Heart right ventricle (tissue), 16 donors: Measurements from ENCODE around the gene SDHA. TPM values are rescaled to one million over a fixed set of nuclear protein-coding genes. Genes with fewer than 3 reads are reported as not detected.
"Not testable (repeated sequence)": the region's sequence is repeated elsewhere in the genome, so short reads cannot be mapped to it uniquely, and the experiment has no call there.

Experiments
- ATAC-seq, 8 donors: fragments of 200-7000 bp; cut with Tn5 transposase; one replicate each; pipeline ENCODE4 v1.9.1; 2020; ENCODE audit warnings: mild to moderate bottlenecking in 8 of 8, moderate library complexity in 8 of 8, moderate number of reproducible peaks in 1 of 8
- DNase-seq, 2 donors: peaks; one replicate each; pipeline ENCODE4 v3.0.0-alpha.2; 2020
- H3K27ac ChIP-seq, 10 donors: fragments of 200-600 bp; sonication (generic) in 2 of 10; one replicate each; pipeline versions ENCODE4 v1.5.0 to v1.8.0; 2020 to 2022; ENCODE audit warnings: mild to moderate bottlenecking in 3 of 10
- H3K27me3 ChIP-seq, 7 donors: fragments of 200-600 bp; one replicate each; pipeline ENCODE4 v1.8.0; 2021 to 2022; ENCODE audit warnings: mild to moderate bottlenecking in 2 of 7
- H3K36me3 ChIP-seq, 9 donors: fragments of 200-600 bp; sonication (generic) in 1 of 9; one replicate each; pipeline versions ENCODE4 v1.5.0 to v1.8.0; 2020 to 2022; ENCODE audit warnings: mild to moderate bottlenecking in 2 of 9
- H3K4me1 ChIP-seq, 9 donors: fragments of 200-600 bp; sonication (generic) in 1 of 9; one replicate each; pipeline versions ENCODE4 v1.5.0 to v1.8.0; 2020 to 2022; ENCODE audit warnings: mild to moderate bottlenecking in 4 of 9
- H3K4me3 ChIP-seq, 10 donors: fragments of 200-600 bp; sonication (generic) in 2 of 10; one replicate each; pipeline versions ENCODE4 v1.5.0 to v1.8.0; 2020 to 2022; ENCODE audit warnings: mild to moderate bottlenecking in 7 of 10, moderate library complexity in 2 of 10
- H3K9me3 ChIP-seq, 11 donors: fragments of 200-600 bp in 10 of 11; sonication (generic) in 2 of 11; one replicate each; pipeline versions ENCODE4 v1.5.0 to v1.8.0; 2013 to 2022; ENCODE audit warnings: mild to moderate bottlenecking in 2 of 11, control low read depth in 1 of 11, moderate library complexity in 1 of 11
- CTCF ChIP-seq, 9 donors: fragments of 200-600 bp; sonication (generic) in 2 of 9; IDR thresholded peaks; one replicate each; pipeline versions ENCODE4 v1.5.0 to v1.8.0; 2021 to 2022; ENCODE audit warnings: antibody characterized with exemption in 9 of 9, mild to moderate bottlenecking in 5 of 9, moderate library complexity in 1 of 9
- WGBS, 2 donors: extraction: QIAGEN DNeasy Blood & Tissue Kit; methylation state at CpG; one replicate each; pipeline ENCODE4 v1.1.7; 2013; ENCODE audit warnings: inconsistent platforms in 1 of 2; 5-methylcytosine and 5-hydroxymethylcytosine counted together
- intact Hi-C, 10 donors: fragments of 100-400 bp; cut with DNase I; formaldehyde crosslinking; loops; one replicate each; pipeline versions ENCODE4 v1.11.1 to v1.14.2; 2022
- polyA plus RNA-seq, 2 donors: library from polyadenylated mRNA; stranded (reverse); fragments of 200-250 nt; gene quantifications; one replicate each; pipeline ENCODE4 v1.2.3, GENCODE V29; 2013
- total RNA-seq, 10 donors: library from RNA; stranded (reverse); fragmentation: NEBNext Ultra II Directional in 3 of 10; extraction: Animal tissue kit (Norgen Biotek cat#: 25700) in 3 of 10; gene quantifications; one replicate each; pipeline versions ENCODE4 v1.2.1 to v1.2.4, GENCODE V29; 2021 to 2023
- donor health status: Arrhythmogenic right ventricular cardiomyopathy.
- donor health status: ischemic (EF 13 %, LVEDD 7.1; RV severe dilation, severe dysfunction).
- donor health status: healthy with polysubstance abuse.
- donor health status: DM: no; HTN: yes; CAD: no.
- donor health status: DM: no; HTN: no; CAD: no.
- donor health status: ischemic (EF 25% LVEDD 6.9; RV normal size, moderate dysfunction).
- donor health status: ischemic (EF 25% LVEDD 5.7; RV mildly dilated, moderate dysfunction).
- donor health status: healthy.
- donor health status: DM: yes; HTN: yes; CAD: no.
- donor health status: Ischemic cardiomyopathy.
- donor health status: ischemic (EF 35%, LVEDD 5.7; RV mildly dilated, moderate dysfunction).
- donor health status: nonischemic (EF 11% LVEDD 7.7; RV severe dilation, severe dysfunction).
- donor health status: DM: yes; HTN: yes; CAD: no.
- donor health status: PGD.
- donor health status: ischemic (EF 29% LVEDD 5.4; RV normal size, mild dysfunction).
- donor health status: nonischemic (EF 23%, LVEDD 6.1; RV moderate dilation, normal function).

SDHA gene
- total and polyA plus RNA-seq, 12 donors, result 317 to 897 (median 809) TPM

DNA sequence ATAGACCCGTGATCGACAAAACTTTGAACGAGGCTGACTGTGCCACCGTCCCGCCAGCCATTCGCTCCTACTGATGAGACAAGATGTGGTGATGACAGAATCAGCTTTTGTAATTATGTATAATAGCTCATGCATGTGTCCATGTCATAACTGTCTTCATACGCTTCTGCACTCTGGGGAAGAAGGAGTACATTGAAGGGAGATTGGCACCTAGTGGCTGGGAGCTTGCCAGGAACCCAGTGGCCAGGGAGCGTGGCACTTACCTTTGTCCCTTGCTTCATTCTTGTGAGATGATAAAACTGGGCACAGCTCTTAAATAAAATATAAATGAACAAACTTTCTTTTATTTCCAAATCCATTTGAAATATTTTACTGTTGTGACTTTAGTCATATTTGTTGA is 38.2 kb downstream of the SDHA start:
- H3K36me3 ChIP-seq, result peaks cover 0 to 65% (median 31%) of the 10 kb centered on the region in 9 donors
- H3K9me3 ChIP-seq, H3K27ac ChIP-seq, H3K4me3 ChIP-seq, H3K4me1 ChIP-seq, H3K27me3 ChIP-seq, intact Hi-C loops: not testable (repeated sequence)
- DNase-seq (peak in 1 of 2 donors; percentile 40), ATAC-seq (peak in 6 of 8 donors; percentile 67 to 90 (median 78))
- WGBS, 2 donors, result 42 to 70% methylated on average over 8 of the region's 8 CpGs

GRCh38 chr5:257148-257547 is 39.0 kb downstream of the SDHA start:
- peak in 5 of 8 donors; percentile 22 to 69 (median 35) for ATAC-seq
- Histone ChIP-seq H3K36me3 (peaks cover 0 to 57% (median 30%) of the 10 kb centered on the region in 9 donors), H3K27me3 (no peaks in the 10 kb centered on the region), H3K4me3 (no peak overlapping the region), H3K4me1 (peaks cover 0 to 9% (median 0%) of the 10 kb centered on the region in 9 donors), H3K27ac (no peak overlapping the region), H3K9me3 (no peaks in the 10 kb centered on the region)
- TF ChIP-seq CTCF (IDR thresholded peaks at IDR 0.05), result no peak
- 81 to 89% methylated on average over 13 of the region's 13 CpGs for WGBS, 2 donors
- no peak for DNase-seq
- intact Hi-C loops, result no loop called here

DNA sequence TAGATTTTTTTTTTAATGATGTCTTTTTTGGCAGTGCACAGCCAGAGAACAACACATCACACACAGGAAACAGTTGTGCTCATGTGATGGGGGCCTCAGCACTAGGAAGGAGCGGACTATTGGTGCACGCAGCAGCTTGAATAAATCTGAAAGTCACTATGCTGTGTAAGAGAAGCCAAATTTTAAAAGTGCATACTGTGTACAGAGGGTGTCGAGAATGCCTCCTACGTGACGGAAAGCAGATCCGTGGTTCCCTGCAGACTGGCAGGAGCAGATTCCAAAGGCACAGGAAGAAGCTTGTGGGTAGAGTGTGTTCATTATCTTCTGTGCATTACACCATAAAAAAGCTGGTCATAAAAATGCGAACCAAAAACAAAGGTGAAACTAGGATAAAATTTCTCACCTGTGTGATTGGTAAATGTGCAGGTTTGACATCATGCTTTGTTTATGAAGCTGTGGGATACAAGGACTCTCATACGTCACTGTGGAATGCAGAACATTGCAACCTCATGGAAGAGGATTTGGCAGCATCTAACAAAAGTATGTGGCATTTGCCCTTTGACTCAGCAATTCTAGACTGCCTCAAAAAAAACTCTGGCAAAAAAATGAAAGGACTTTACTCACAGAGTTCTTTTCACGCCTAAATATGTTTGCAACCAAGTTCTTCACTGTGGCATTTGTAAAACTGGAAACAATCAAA is 45.3 kb downstream of the SDHA start:
- H3K36me3 ChIP-seq, result peaks cover 0 to 48% (median 10%) of the 10 kb centered on the region in 9 donors
- DNase-seq, H3K9me3 ChIP-seq, intact Hi-C loops, H3K27me3 ChIP-seq, H3K4me3 ChIP-seq: not testable (repeated sequence)
- 54 to 59% methylated on average over 9 of the region's 9 CpGs for WGBS, 2 donors
- H3K27ac ChIP-seq, result peak overlapping the region in 9 of 10 donors; percentile 18 to 78 (median 52)
- peaks cover 0 to 17% (median 5%) of the 10 kb centered on the region in 9 donors for H3K4me1 ChIP-seq
- ATAC-seq, result peak; percentile 56 to 91 (median 86)

GRCh38 chr5:264338-264737 is 46.2 kb downstream of the SDHA start:
- ATAC-seq, result peak in 3 of 8 donors; percentile 18 to 40 (median 30)
- TF ChIP-seq CTCF (IDR thresholded peaks at IDR 0.05), result no peak
- peak overlapping the region; percentile 18 to 78 (median 47) for H3K27ac ChIP-seq
- no peak overlapping the region for H3K4me3 ChIP-seq
- 78 to 87% methylated on average over 10 of the region's 10 CpGs for WGBS, 2 donors
- intact Hi-C loops, result no loop called here
- H3K27me3 ChIP-seq, result no peaks in the 10 kb centered on the region
- no peak for DNase-seq
- H3K4me1 ChIP-seq, result peaks cover 0 to 17% (median 5%) of the 10 kb centered on the region in 9 donors
- H3K9me3 ChIP-seq, result no peaks in the 10 kb centered on the region
- H3K36me3 ChIP-seq, result peaks cover 0 to 47% (median 10%) of the 10 kb centered on the region in 9 donors

- ATAC-seq, H3K4me3 ChIP-seq, H3K27ac ChIP-seq, intact Hi-C loops, H3K27me3 ChIP-seq, H3K9me3 ChIP-seq, DNase-seq: not testable (repeated sequence)
- H3K36me3 ChIP-seq, result peaks cover 0 to 47% (median 10%) of the 10 kb centered on the region in 9 donors
- 84 to 95% methylated on average over 19 of the region's 19 CpGs for WGBS, 2 donors
- peaks cover 0 to 25% (median 8%) of the 10 kb centered on the region in 9 donors for H3K4me1 ChIP-seq
Observed at GRCh38 chr5:266311-267026, 48.3 kb downstream of the SDHA start.
